NK-92 treated with Interleukin-12 subunit alpha and Interleukin-12 subunit beta, amount 100 ng/mL, for 24 hours (cell line): ENCODE results near the gene ANKRD40CL.

Experiments
- DNase-seq: peaks from one replicate; lab custom pipeline; 2025; lab: John Stamatoyannopoulos, UW

The ANKRD40CL gene

GRCh38 chr17:50787106-50787505 lies 19.8 kb upstream of the ANKRD40CL start:
- DNase-seq, result no peak

GRCh38 chr17:50785946-50786570 lies 18.7 kb upstream of the ANKRD40CL start:
- DNase-seq, result no peak

GRCh38 chr17:50785126-50785525 lies 17.8 kb upstream of the ANKRD40CL start:
- DNase-seq, result no peak

GRCh38 chr17:50783905-50784304 lies 16.6 kb upstream of the ANKRD40CL start:
- no peak for DNase-seq

GRCh38 chr17:50783193-50783660 lies 15.9 kb upstream of the ANKRD40CL start:
- peak; percentile 45 for DNase-seq

GRCh38 chr17:50781167-50781566 lies 13.8 kb upstream of the ANKRD40CL start:
- no peak for DNase-seq

GRCh38 chr17:50779747-50780353 lies 12.5 kb upstream of the ANKRD40CL start:
- DNase-seq, result no peak

- DNase-seq, result no peak
These were observed 11.7 kb upstream of the ANKRD40CL start for GRCh38 chr17:50778988-50779387.

GRCh38 chr17:50778471-50778870 lies 11.2 kb upstream of the ANKRD40CL start:
- no peak for DNase-seq

GRCh38 chr17:50775926-50776325 lies 8.6 kb upstream of the ANKRD40CL start:
- DNase-seq, result no peak

GRCh38 chr17:50774225-50774803 lies 7.0 kb upstream of the ANKRD40CL start:
- DNase-seq, result no peak

GRCh38 chr17:50771991-50772785 lies 4.9 kb upstream of the ANKRD40CL start:
- no peak for DNase-seq

- DNase-seq, result no peak
These were observed 3.0 kb upstream of the ANKRD40CL start for GRCh38 chr17:50770346-50770745.

GRCh38 chr17:50769884-50770283 lies 2.6 kb upstream of the ANKRD40CL start:
- DNase-seq, result no peak

GRCh38 chr17:50768346-50768761 lies 1.0 kb upstream of the ANKRD40CL start:
- no peak for DNase-seq

- no peak for DNase-seq
These were observed 288 bp downstream of the ANKRD40CL start for GRCh38 chr17:50767030-50767429.

GRCh38 chr17:50766222-50767023 lies 895 bp downstream of the ANKRD40CL start:
- DNase-seq, result no peak

GRCh38 chr17:50765454-50766221 lies 1.7 kb downstream of the ANKRD40CL start:
- DNase-seq, result no peak

- DNase-seq, result no peak
These were observed 2.6 kb downstream of the ANKRD40CL start for GRCh38 chr17:50764734-50765149.

GRCh38 chr17:50763716-50764475 lies 3.4 kb downstream of the ANKRD40CL start:
- no peak for DNase-seq
